ENCODE results near the gene PIP5K1B.
"Not testable (repeated sequence)": the region's sequence is repeated elsewhere in the genome, so short reads cannot be mapped to it uniquely, and the experiment has no call there.

DNA sequence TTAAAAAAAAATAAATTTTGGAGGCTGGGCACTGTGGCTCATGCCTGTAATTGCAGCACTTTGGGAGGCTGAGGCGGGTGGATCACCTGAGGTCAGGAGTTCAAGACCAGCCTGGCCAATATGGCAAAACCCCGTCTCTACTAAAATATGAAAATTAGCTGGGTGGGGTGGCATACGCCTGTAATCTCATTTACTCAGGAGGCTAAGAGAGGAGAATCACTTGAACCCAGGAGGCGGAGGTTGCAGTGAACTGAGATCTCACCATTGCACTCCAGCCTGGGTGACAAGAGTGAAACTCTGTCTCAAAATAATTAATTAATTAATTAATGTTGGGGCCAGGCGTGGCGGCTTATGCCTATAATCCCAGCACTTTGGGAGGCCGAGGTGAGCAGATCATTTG is 281.9 kb downstream of the PIP5K1B start:
- TF ChIP-seq, protein P1, sequence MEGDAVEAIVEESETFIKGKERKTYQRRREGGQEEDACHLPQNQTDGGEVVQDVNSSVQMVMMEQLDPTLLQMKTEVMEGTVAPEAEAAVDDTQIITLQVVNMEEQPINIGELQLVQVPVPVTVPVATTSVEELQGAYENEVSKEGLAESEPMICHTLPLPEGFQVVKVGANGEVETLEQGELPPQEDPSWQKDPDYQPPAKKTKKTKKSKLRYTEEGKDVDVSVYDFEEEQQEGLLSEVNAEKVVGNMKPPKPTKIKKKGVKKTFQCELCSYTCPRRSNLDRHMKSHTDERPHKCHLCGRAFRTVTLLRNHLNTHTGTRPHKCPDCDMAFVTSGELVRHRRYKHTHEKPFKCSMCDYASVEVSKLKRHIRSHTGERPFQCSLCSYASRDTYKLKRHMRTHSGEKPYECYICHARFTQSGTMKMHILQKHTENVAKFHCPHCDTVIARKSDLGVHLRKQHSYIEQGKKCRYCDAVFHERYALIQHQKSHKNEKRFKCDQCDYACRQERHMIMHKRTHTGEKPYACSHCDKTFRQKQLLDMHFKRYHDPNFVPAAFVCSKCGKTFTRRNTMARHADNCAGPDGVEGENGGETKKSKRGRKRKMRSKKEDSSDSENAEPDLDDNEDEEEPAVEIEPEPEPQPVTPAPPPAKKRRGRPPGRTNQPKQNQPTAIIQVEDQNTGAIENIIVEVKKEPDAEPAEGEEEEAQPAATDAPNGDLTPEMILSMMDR (IDR thresholded peaks at IDR 0.05; ENCODE audit: poor library complexity), result not testable (repeated sequence)
- not testable (repeated sequence) for TF ChIP-seq EZH2 (IDR thresholded peaks at IDR 0.05; ENCODE audit: borderline replicate concordance)

Data from hepatocyte (in vitro differentiated cells).